ENCODE data around the gene QRFP.
A peak's percentile ranks its signal among the peaks of the same experiment; 100 is the strongest.

QRFP gene

GRCh38 chr9:130936285-130937117 is 39.9 kb upstream of the QRFP start:
- no peak for TF ChIP-seq CTCF (conservative IDR thresholded peaks at IDR 0.05)
- H3K27ac ChIP-seq, result no peak overlapping the region

GRCh38 chr9:130935648-130936271 is 39.1 kb upstream of the QRFP start:
- TF ChIP-seq CTCF (conservative IDR thresholded peaks at IDR 0.05), result no peak
- H3K27ac ChIP-seq, result no peak overlapping the region

GRCh38 chr9:130934702-130935647 is 38.4 kb upstream of the QRFP start:
- no peak for TF ChIP-seq CTCF (conservative IDR thresholded peaks at IDR 0.05)

GRCh38 chr9:130934246-130934645 is 37.6 kb upstream of the QRFP start:
- TF ChIP-seq CTCF (conservative IDR thresholded peaks at IDR 0.05), result no peak
- no peak overlapping the region for H3K27ac ChIP-seq

More at GRCh38 chr9:130934702-130935647, 38.4 kb upstream of the QRFP start:
- H3K27ac ChIP-seq, result no peak overlapping the region

GRCh38 chr9:130933114-130934046 is 36.8 kb upstream of the QRFP start:
- TF ChIP-seq CTCF (conservative IDR thresholded peaks at IDR 0.05), result no peak
- no peak overlapping the region for H3K27ac ChIP-seq

- TF ChIP-seq CTCF (conservative IDR thresholded peaks at IDR 0.05), result no peak
- peak overlapping the region; percentile 28 for H3K27ac ChIP-seq
Measured at GRCh38 chr9:130932255-130933079, 35.9 kb upstream of the QRFP start.
